Smooth muscle cell (in vitro differentiated cells): ENCODE results near the gene ANTXR1. TPM values are rescaled to one million over a fixed set of nuclear protein-coding genes. Genes with fewer than 3 reads are reported as not detected.

Source experiments
- DNase-seq: peaks from one replicate; lab custom pipeline; 2025; ENCODE audit not compliant: unreplicated experiment; lab: John Stamatoyannopoulos, UW
- H2AFZ ChIP-seq: fragments of 200-600 bp; sonication (generic); 2 replicates; pipeline ENCODE4 v1.6.0; 2016; ENCODE audit warnings: antibody characterized with exemption, low read depth, mild to moderate bottlenecking
- H3F3A ChIP-seq: fragments of 200-600 bp; sonication (generic); 2 replicates; pipeline ENCODE4 v1.6.0; 2017; ENCODE audit warnings: antibody characterized with exemption, low read depth
- H3K27ac ChIP-seq: fragments of 200-600 bp; sonication (generic); 2 replicates; pipeline ENCODE4 v1.5.1; 2016; ENCODE audit warnings: low read depth, mild to moderate bottlenecking
- H3K27me3 ChIP-seq: fragments of 200-600 bp; sonication (generic); 2 replicates; pipeline ENCODE4 v1.6.1; 2016; ENCODE audit warnings: low read depth, mild to moderate bottlenecking
- H3K36me3 ChIP-seq: fragments of 200-600 bp; sonication (generic); 2 replicates; pipeline ENCODE4 v1.5.1; 2016; ENCODE audit warnings: low read depth
- H3K4me1 ChIP-seq: fragments of 200-600 bp; sonication (generic); 2 replicates; pipeline ENCODE4 v1.5.1; 2016; ENCODE audit warnings: low read depth
- H3K4me2 ChIP-seq: fragments of 200-600 bp; sonication (generic); 2 replicates; pipeline ENCODE4 v1.6.0; 2016; ENCODE audit warnings: mild to moderate bottlenecking
- H3K4me3 ChIP-seq: fragments of 200-600 bp; sonication (generic); 2 replicates; pipeline ENCODE4 v1.5.1; 2016; ENCODE audit warnings: mild to moderate bottlenecking
- H3K79me2 ChIP-seq: fragments of 200-600 bp; sonication (generic); 2 replicates; pipeline ENCODE4 v1.6.0; 2016; ENCODE audit warnings: low read depth, mild to moderate bottlenecking
- H3K9ac ChIP-seq: fragments of 200-600 bp; sonication (generic); 2 replicates; pipeline ENCODE4 v1.6.0; 2016; ENCODE audit warnings: low read depth
- H3K9me3 ChIP-seq: fragments of 200-600 bp; sonication (generic); replicated peaks from 2 replicates; pipeline ENCODE4 v1.5.1; 2016; ENCODE audit warnings: low read depth
- H4K20me1 ChIP-seq: fragments of 200-600 bp; sonication (generic); 2 replicates; pipeline ENCODE4 v1.6.0; 2016; ENCODE audit warnings: low read depth
- CTCF ChIP-seq: fragments of 200-600 bp; sonication (generic); IDR thresholded peaks from 2 replicates; pipeline ENCODE4 v1.5.1; 2017; ENCODE audit warnings: borderline replicate concordance, mild to moderate bottlenecking, antibody characterized with exemption; ENCODE audit not compliant: insufficient read depth, poor library complexity, severe bottlenecking
- WGBS: methylation state at CpG from one replicate; pipeline ENCODE4 v1.1.7; 2016; ENCODE audit warnings: low lambda C conversion rate; 5-methylcytosine and 5-hydroxymethylcytosine counted together
- polyA plus RNA-seq: library from polyadenylated mRNA; unstranded; fragments of >200 nt; fragmentation: Nextera tagmentation; extraction: Ambion mirVana; gene quantifications from 2 replicates; pipeline ENCODE4 v1.2.1, GENCODE V29; 2016
- total RNA-seq: library from RNA; depleted of rRNA; stranded (reverse); fragments of >200 nt; gene quantifications from 2 replicates; pipeline ENCODE4 v1.2.3, GENCODE V29; 2014

The ANTXR1 gene
- total and polyA plus RNA-seq, 2 experiments from 2014 or later = 292 to 309 TPM

GRCh38 chr2:68974251-68974650 is 38.7 kb upstream of the ANTXR1 start, which contains the start of gene GKN1:
TSS of gene GKN1 (plus strand) at chr2:68974636. CDS start at chr2:68974678, 42 bp downstream.
- Histone ChIP-seq H3K36me3 (no peaks in the 10 kb centered on the region), H3F3A (peaks cover 9% of the 10 kb centered on the region), H3K9ac (no peak within 1 kb of the TSS), H3K27ac (no peak within 1 kb of the TSS), H3K4me2 (no peak within 1 kb of the TSS), H2AFZ (no peak within 1 kb of the TSS), H3K79me2 (no peaks in the 10 kb centered on the region), H3K4me1 (peaks cover 6% of the 10 kb centered on the region), H3K9me3 (no peaks in the 10 kb centered on the region), H3K4me3 (no peak within 1 kb of the TSS), H4K20me1 (no peaks in the 10 kb centered on the region), H3K27me3 (peaks cover 7% of the 10 kb centered on the region)
- DNase-seq = no peak
- TF ChIP-seq CTCF = no peak
- WGBS = 23% methylated on average over 3 of the region's 3 CpGs

- peaks cover 6% of the 10 kb centered on the region for H3K4me1 ChIP-seq
- H4K20me1 ChIP-seq = no peaks in the 10 kb centered on the region
- H3K27me3 ChIP-seq = peaks cover 7% of the 10 kb centered on the region
- H3K79me2 ChIP-seq = no peaks in the 10 kb centered on the region
- no peak overlapping the region for H3K4me2 ChIP-seq
- TF ChIP-seq CTCF = no peak
- H3K9me3 ChIP-seq = no peaks in the 10 kb centered on the region
- H3K27ac ChIP-seq = no peak overlapping the region
- no peaks in the 10 kb centered on the region for H3K36me3 ChIP-seq
- no peak for DNase-seq
- no peak overlapping the region for H3K9ac ChIP-seq
- 84% methylated on average over 9 of the region's 9 CpGs for WGBS
- no peak overlapping the region for H2AFZ ChIP-seq
- no peak overlapping the region for H3K4me3 ChIP-seq
- peaks cover 9% of the 10 kb centered on the region for H3F3A ChIP-seq
Measured at GRCh38 chr2:68974946-68975665, 37.9 kb upstream of the ANTXR1 start.

- Histone ChIP-seq H3K27ac (no peak overlapping the region), H3K4me1 (peaks cover 6% of the 10 kb centered on the region), H3F3A (peaks cover 8% of the 10 kb centered on the region), H3K27me3 (peaks cover 7% of the 10 kb centered on the region), H3K79me2 (no peaks in the 10 kb centered on the region), H3K4me3 (no peak overlapping the region), H3K9ac (no peak overlapping the region), H3K36me3 (no peaks in the 10 kb centered on the region), H3K4me2 (no peak overlapping the region), H4K20me1 (no peaks in the 10 kb centered on the region), H3K9me3 (no peaks in the 10 kb centered on the region), H2AFZ (no peak overlapping the region)
- DNase-seq = no peak
- no peak for TF ChIP-seq CTCF
- 96% methylated on average over 2 of the region's 2 CpGs for WGBS
Measured at GRCh38 chr2:68975844-68976243, 37.1 kb upstream of the ANTXR1 start.

GRCh38 chr2:68977453-68977852 is 35.5 kb upstream of the ANTXR1 start:
- Histone ChIP-seq H3K4me1 (peaks cover under 1% of the 10 kb centered on the region), H3K27ac (no peak overlapping the region), H3K4me3 (no peak overlapping the region), H2AFZ (no peak overlapping the region), H3K4me2 (no peak overlapping the region), H4K20me1 (no peaks in the 10 kb centered on the region), H3K79me2 (no peaks in the 10 kb centered on the region), H3K9ac (no peak overlapping the region), H3F3A (no peaks in the 10 kb centered on the region), H3K36me3 (no peaks in the 10 kb centered on the region), H3K27me3 (peaks cover 7% of the 10 kb centered on the region), H3K9me3 (no peaks in the 10 kb centered on the region)
- no peak for TF ChIP-seq CTCF
- no peak for DNase-seq
- WGBS = 69% methylated on average over 4 of the region's 4 CpGs
